Measurements from ENCODE around the gene ASCC1. TPM values are rescaled to one million over a fixed set of nuclear protein-coding genes. Genes with fewer than 3 reads are reported as not detected.
"Not testable (repeated sequence)": the region's sequence is repeated elsewhere in the genome, so short reads cannot be mapped to it uniquely, and the experiment has no call there.

ASCC1 gene
- total RNA-seq, 1 donor from 2014 or later = 21.4 TPM

- H3K4me1 ChIP-seq (ENCODE audit: control insufficient read depth in 3 of 3, insufficient read depth in 3 of 3, low read length in 3 of 3) = peaks cover 61 to 70% (median 66%) of the 10 kb centered on the region in 3 donors
- peak overlapping the region in 1 of 3 donors; percentile 25 for H3K9ac ChIP-seq (ENCODE audit: low read depth in 1 of 3, low read length in 3 of 3)
- no peaks in the 10 kb centered on the region for H3K36me3 ChIP-seq (ENCODE audit: control insufficient read depth in 3 of 3, insufficient read depth in 3 of 3, low read length in 3 of 3)
These were observed 42.5 kb upstream of the ASCC1 start for GRCh38 chr10:72258617-72259016.

GRCh38 chr10:72257051-72257892 lies 41.2 kb upstream of the ASCC1 start:
- H3K9ac ChIP-seq (ENCODE audit: low read depth in 1 of 3, low read length in 3 of 3) = peak overlapping the region in 2 of 3 donors; percentile 19 to 57
- peak overlapping the region; percentile 50 for H3K27ac ChIP-seq (ENCODE audit: low read depth, low read length)
- no peak overlapping the region for H3K4me3 ChIP-seq (ENCODE audit: low read length in 3 of 3)
- no peaks in the 10 kb centered on the region for H3K27me3 ChIP-seq (ENCODE audit: control insufficient read depth in 3 of 3, insufficient read depth in 3 of 3, low read length in 3 of 3)
- no peaks in the 10 kb centered on the region for H3K36me3 ChIP-seq (ENCODE audit: control insufficient read depth in 3 of 3, insufficient read depth in 3 of 3, low read length in 3 of 3)
- H3K9me3 ChIP-seq (ENCODE audit: control insufficient read depth in 3 of 3, low read length in 3 of 3) = no peaks in the 10 kb centered on the region
- peaks cover 72 to 80% (median 76%) of the 10 kb centered on the region in 3 donors for H3K4me1 ChIP-seq (ENCODE audit: control insufficient read depth in 3 of 3, insufficient read depth in 3 of 3, low read length in 3 of 3)

More at GRCh38 chr10:72258617-72259016, 42.5 kb upstream of the ASCC1 start:
- Histone ChIP-seq H3K27me3 (ENCODE audit: control insufficient read depth in 3 of 3, insufficient read depth in 3 of 3, low read length in 3 of 3) (no peaks in the 10 kb centered on the region), H3K27ac (ENCODE audit: low read depth, low read length) (peak overlapping the region; percentile 56), H3K9me3 (ENCODE audit: control insufficient read depth in 3 of 3, low read length in 3 of 3) (no peaks in the 10 kb centered on the region), H3K4me3 (ENCODE audit: low read length in 3 of 3) (no peak overlapping the region)

GRCh38 chr10:72255977-72256729 lies 40.1 kb upstream of the ASCC1 start:
- Histone ChIP-seq H3K27me3 (ENCODE audit: control insufficient read depth in 3 of 3, insufficient read depth in 3 of 3, low read length in 3 of 3) (no peaks in the 10 kb centered on the region), H3K9ac (ENCODE audit: low read depth in 1 of 3, low read length in 3 of 3) (peak overlapping the region in 1 of 3 donors; percentile 1), H3K4me3 (ENCODE audit: low read length in 3 of 3) (no peak overlapping the region), H3K27ac (ENCODE audit: low read depth, low read length) (peak overlapping the region; percentile 89), H3K9me3 (ENCODE audit: control insufficient read depth in 3 of 3, low read length in 3 of 3) (no peaks in the 10 kb centered on the region), H3K4me1 (ENCODE audit: control insufficient read depth in 3 of 3, insufficient read depth in 3 of 3, low read length in 3 of 3) (peaks cover 66 to 82% (median 71%) of the 10 kb centered on the region in 3 donors), H3K36me3 (ENCODE audit: control insufficient read depth in 3 of 3, insufficient read depth in 3 of 3, low read length in 3 of 3) (no peaks in the 10 kb centered on the region)

- Histone ChIP-seq H3K27ac (ENCODE audit: low read depth, low read length) (peak overlapping the region; percentile 89), H3K4me3 (ENCODE audit: low read length in 3 of 3) (peak overlapping the region; percentile 48 to 61 (median 54)), H3K4me1 (ENCODE audit: control insufficient read depth in 3 of 3, insufficient read depth in 3 of 3, low read length in 3 of 3) (peaks cover 65 to 79% (median 68%) of the 10 kb centered on the region in 3 donors), H3K9ac (ENCODE audit: low read depth in 1 of 3, low read length in 3 of 3) (peak overlapping the region; percentile 60 to 83 (median 71)), H3K36me3 (ENCODE audit: control insufficient read depth in 3 of 3, insufficient read depth in 3 of 3, low read length in 3 of 3) (no peaks in the 10 kb centered on the region), H3K9me3 (ENCODE audit: control insufficient read depth in 3 of 3, low read length in 3 of 3) (no peaks in the 10 kb centered on the region), H3K27me3 (ENCODE audit: control insufficient read depth in 3 of 3, insufficient read depth in 3 of 3, low read length in 3 of 3) (no peaks in the 10 kb centered on the region)
These were observed 38.9 kb upstream of the ASCC1 start for GRCh38 chr10:72254813-72255568.

GRCh38 chr10:72253578-72253977 lies 37.5 kb upstream of the ASCC1 start:
- Histone ChIP-seq H3K4me1 (ENCODE audit: control insufficient read depth in 3 of 3, insufficient read depth in 3 of 3, low read length in 3 of 3) (peaks cover 64 to 77% (median 66%) of the 10 kb centered on the region in 3 donors), H3K9me3 (ENCODE audit: control insufficient read depth in 3 of 3, low read length in 3 of 3) (no peaks in the 10 kb centered on the region), H3K36me3 (ENCODE audit: control insufficient read depth in 3 of 3, insufficient read depth in 3 of 3, low read length in 3 of 3) (no peaks in the 10 kb centered on the region), H3K9ac (ENCODE audit: low read depth in 1 of 3, low read length in 3 of 3) (no peak overlapping the region), H3K27ac (ENCODE audit: low read depth, low read length) (peak overlapping the region; percentile 89), H3K27me3 (ENCODE audit: control insufficient read depth in 3 of 3, insufficient read depth in 3 of 3, low read length in 3 of 3) (no peaks in the 10 kb centered on the region), H3K4me3 (ENCODE audit: low read length in 3 of 3) (no peak overlapping the region)

- peak overlapping the region; percentile 89 for H3K27ac ChIP-seq (ENCODE audit: low read depth, low read length)
- H3K9me3 ChIP-seq (ENCODE audit: control insufficient read depth in 3 of 3, low read length in 3 of 3) = no peaks in the 10 kb centered on the region
- H3K36me3 ChIP-seq (ENCODE audit: control insufficient read depth in 3 of 3, insufficient read depth in 3 of 3, low read length in 3 of 3) = no peaks in the 10 kb centered on the region
- peak overlapping the region in 1 of 3 donors; percentile 3 for H3K4me3 ChIP-seq (ENCODE audit: low read length in 3 of 3)
- H3K9ac ChIP-seq (ENCODE audit: low read depth in 1 of 3, low read length in 3 of 3) = no peak overlapping the region
- peaks cover 66 to 80% (median 72%) of the 10 kb centered on the region in 3 donors for H3K4me1 ChIP-seq (ENCODE audit: control insufficient read depth in 3 of 3, insufficient read depth in 3 of 3, low read length in 3 of 3)
- H3K27me3 ChIP-seq (ENCODE audit: control insufficient read depth in 3 of 3, insufficient read depth in 3 of 3, low read length in 3 of 3) = no peaks in the 10 kb centered on the region
These were observed 36.9 kb upstream of the ASCC1 start for GRCh38 chr10:72252972-72253371.

GRCh38 chr10:72251635-72252034 lies 35.6 kb upstream of the ASCC1 start:
- no peaks in the 10 kb centered on the region for H3K27me3 ChIP-seq (ENCODE audit: control insufficient read depth in 3 of 3, insufficient read depth in 3 of 3, low read length in 3 of 3)
- H3K27ac ChIP-seq (ENCODE audit: low read depth, low read length) = no peak overlapping the region
- H3K4me3 ChIP-seq (ENCODE audit: low read length in 3 of 3) = no peak overlapping the region
- peaks cover 66 to 82% (median 75%) of the 10 kb centered on the region in 3 donors for H3K4me1 ChIP-seq (ENCODE audit: control insufficient read depth in 3 of 3, insufficient read depth in 3 of 3, low read length in 3 of 3)
- no peaks in the 10 kb centered on the region for H3K9me3 ChIP-seq (ENCODE audit: control insufficient read depth in 3 of 3, low read length in 3 of 3)
- no peaks in the 10 kb centered on the region for H3K36me3 ChIP-seq (ENCODE audit: control insufficient read depth in 3 of 3, insufficient read depth in 3 of 3, low read length in 3 of 3)
- H3K9ac ChIP-seq (ENCODE audit: low read depth in 1 of 3, low read length in 3 of 3) = no peak overlapping the region

- H3K4me1 ChIP-seq (ENCODE audit: control insufficient read depth in 3 of 3, insufficient read depth in 3 of 3, low read length in 3 of 3) = peaks cover 67 to 81% (median 74%) of the 10 kb centered on the region in 3 donors
- peak overlapping the region; percentile 11 for H3K27ac ChIP-seq (ENCODE audit: low read depth, low read length)
- peak overlapping the region in 1 of 3 donors; percentile 20 for H3K9ac ChIP-seq (ENCODE audit: low read depth in 1 of 3, low read length in 3 of 3)
- H3K27me3 ChIP-seq (ENCODE audit: control insufficient read depth in 3 of 3, insufficient read depth in 3 of 3, low read length in 3 of 3) = no peaks in the 10 kb centered on the region
- no peak overlapping the region for H3K4me3 ChIP-seq (ENCODE audit: low read length in 3 of 3)
- no peaks in the 10 kb centered on the region for H3K36me3 ChIP-seq (ENCODE audit: control insufficient read depth in 3 of 3, insufficient read depth in 3 of 3, low read length in 3 of 3)
- H3K9me3 ChIP-seq (ENCODE audit: control insufficient read depth in 3 of 3, low read length in 3 of 3) = no peaks in the 10 kb centered on the region
These were observed 34.6 kb upstream of the ASCC1 start for GRCh38 chr10:72250666-72251065.

- not testable (repeated sequence) for H3K9ac ChIP-seq (ENCODE audit: low read depth in 1 of 3, low read length in 3 of 3); H3K36me3 ChIP-seq (ENCODE audit: control insufficient read depth in 3 of 3, insufficient read depth in 3 of 3, low read length in 3 of 3); H3K9me3 ChIP-seq (ENCODE audit: control insufficient read depth in 3 of 3, low read length in 3 of 3); H3K27me3 ChIP-seq (ENCODE audit: control insufficient read depth in 3 of 3, insufficient read depth in 3 of 3, low read length in 3 of 3)
- Histone ChIP-seq H3K4me1 (ENCODE audit: control insufficient read depth in 3 of 3, insufficient read depth in 3 of 3, low read length in 3 of 3) (peaks cover 63 to 79% (median 68%) of the 10 kb centered on the region in 3 donors), H3K4me3 (ENCODE audit: low read length in 3 of 3) (peak overlapping the region in 2 of 3 donors; percentile 56 to 63), H3K27ac (ENCODE audit: low read depth, low read length) (peak overlapping the region; percentile 90)
These were observed 33.2 kb upstream of the ASCC1 start for GRCh38 chr10:72249176-72249862.

Measured in skeletal muscle tissue (tissue), 4 donors.